ENCODE results near the gene PANX2.

PANX2 gene

DNA sequence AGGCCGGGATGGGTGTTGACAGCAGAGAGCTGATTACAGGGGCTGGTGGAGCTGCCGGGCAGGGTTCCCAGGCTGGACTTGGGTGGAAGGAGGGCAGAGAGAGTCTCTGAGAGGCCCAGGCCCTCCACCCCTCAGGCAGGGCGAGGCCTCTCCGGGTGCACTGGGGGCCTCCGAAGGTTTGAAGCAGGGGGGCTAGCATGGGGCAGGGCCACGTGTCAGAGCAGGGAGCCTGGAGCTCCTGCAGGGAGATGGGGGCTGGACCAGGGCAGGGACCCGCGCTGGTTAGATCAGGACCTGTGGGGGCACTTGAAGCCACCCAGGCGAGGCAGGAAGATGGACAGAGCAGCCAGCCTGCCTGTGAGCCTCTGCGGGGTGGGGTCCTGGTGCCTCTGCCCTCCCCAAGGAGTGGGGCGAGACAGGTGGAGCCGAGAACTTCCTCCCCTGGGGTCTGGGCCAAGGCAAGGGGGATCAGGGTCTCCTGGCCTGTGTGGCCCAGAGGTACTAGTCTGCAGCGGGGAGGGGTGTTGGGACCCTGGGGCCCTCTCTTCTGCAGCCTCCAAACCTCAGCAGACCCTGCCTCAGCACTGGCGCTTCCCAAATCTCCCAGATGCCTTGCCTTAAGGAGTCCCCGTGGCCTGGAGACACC is 911 bp downstream of the PANX2 start:
- DNase-seq = no peak

GRCh38 chr22:50171965-50172421 is 1.5 kb downstream of the PANX2 start:
- no peak for DNase-seq

DNA sequence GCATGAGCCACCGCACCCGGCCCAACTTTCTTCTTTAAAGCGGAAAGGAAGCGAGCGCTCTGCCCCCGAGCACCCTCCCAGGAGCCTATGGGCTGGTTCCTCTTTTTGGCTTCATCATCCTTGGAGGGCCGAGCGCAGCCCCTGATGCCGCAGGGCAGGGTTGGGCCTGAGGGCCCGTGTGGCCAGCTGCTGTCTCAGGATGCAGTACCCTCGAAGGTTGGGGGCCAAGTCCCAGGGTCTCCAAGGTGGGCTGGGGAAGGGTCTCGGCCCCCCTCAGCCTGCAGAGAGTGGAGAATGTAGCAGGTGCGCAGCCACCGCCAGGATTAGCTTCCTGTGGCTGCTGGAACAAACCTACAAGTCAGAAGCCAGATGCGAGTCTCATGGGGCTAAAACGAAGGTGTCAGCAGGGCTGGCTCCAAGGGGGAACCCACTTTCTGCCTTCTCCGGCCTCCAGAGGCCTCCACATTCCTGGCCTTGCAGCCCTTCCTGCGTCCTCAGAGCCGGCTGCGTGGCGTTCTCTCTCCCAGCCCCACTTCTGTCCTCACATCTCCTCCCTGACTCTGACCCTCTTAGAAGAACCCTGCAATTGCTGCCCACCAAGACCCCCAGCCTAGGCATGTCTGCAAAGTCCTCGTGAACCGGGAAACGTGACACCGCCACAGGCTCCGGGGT is 2.9 kb downstream of the PANX2 start:
- no peak for DNase-seq

DNA sequence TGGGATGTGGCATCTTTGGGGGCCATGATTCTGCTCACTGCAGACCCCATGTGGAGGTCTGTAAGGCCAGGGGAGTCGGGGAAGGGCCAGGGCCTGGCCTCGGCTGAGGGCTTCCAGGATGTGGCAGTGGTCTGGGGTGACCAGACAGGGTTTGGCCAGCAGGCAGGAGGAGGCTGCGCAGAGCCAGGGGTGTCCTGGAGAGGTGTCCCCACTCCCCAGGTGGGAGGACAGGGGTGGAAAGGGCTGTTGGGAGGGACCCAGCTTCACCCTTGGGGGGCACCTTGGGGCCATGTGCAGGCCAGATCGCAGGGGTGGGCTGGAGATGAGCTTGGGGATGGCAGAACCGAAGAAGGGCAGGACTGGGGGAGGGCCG is 3.4 kb downstream of the PANX2 start:
- no peak for DNase-seq

DNA sequence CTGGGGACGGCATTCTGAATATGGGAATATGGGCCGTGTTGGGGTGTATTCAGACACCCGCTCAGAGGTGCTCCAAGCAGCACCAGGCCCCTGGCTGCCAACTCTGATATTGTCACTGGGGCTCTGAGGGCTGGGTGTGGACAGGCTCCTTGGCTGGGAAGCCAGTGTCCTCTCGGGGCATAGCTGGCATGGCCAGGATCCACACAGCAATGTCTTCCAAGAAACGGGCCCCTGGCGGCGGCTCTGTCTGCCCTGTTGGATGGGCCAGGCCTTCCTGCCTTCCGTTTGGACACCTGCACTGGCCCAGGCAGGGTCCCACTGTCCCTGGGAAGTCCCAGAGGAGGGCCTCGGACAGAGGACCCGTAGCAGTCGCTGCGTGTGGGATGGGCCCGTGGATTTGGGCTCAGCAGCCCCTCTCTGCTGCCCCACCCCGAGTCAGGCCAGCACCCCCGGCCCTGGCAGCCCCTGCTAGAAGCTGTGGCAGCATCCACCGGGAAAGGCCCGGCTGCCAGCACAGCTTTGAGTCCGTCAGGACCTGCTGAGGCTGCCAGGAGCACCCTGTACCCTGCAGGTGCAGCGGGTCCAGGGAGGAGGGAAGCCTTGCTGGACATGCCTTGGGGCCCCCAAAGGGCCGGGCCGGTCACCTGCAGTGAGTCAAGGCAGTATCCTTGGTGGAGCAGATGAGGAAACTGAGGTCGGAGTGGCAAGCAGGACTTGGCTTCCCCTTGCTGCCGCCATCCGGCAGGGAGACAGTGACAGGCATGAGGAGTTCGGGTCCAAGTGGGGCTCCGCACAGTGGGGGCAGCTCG is 4.1 kb downstream of the PANX2 start:
- DNase-seq = no peak

DNA sequence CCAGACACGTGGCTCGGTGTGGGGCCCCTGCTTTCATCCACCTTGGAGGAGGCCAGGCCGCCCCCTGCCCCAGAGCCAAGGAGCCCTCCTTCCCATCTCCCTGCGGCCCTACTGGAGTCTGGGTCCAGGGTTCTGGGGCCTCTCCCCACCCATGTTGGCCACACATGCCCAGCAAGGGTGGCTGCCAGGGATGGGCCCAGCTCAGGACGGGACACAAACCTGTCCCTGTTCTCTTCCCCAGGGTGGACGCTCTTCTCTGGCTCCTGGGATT is 4.6 kb downstream of the PANX2 start:
- no peak for DNase-seq

DNA sequence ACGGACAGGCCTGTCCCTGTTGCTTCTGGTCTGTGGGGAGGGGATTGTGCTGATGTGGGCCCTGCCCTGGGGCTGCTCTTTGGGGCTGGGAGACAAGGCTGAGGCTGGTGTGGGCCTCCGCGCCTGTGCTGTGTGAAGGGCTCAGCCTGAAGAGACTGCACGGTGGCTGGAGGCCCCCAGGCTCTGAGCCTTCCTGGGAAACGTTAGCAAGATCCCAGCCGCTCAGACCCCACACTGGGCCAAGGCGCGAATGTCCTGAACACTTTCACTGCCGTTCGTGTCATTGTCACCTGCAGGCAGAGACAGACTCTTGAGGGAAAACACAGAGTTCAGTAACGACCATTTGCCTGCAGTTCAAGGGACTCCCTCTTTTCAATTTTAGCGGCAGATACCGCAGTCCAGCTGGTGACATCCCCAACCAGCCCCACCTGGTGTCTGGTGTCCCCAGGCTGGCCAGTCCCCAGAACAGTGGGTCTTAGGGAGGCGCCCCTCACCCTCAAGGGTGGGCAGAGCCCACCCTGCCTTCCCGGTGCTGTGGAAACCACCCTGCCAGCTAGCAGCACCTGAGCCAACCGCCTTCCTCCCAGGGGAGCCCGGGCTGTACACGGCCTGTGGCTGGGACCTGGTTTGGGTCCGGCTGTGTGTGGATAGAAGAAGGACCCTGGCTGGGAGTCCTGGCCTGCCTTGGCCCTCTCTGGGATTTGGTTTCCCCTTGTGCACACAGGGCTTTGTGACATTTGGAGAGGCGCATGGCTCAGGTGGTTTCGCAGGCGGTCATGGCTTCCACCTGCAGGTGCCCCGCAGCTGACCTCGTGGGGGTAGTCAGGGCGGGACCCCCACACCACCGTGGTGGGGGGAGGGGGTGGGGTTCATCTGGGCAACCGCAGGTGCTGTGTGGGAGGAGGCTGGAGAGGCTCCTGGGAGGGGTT is 5.7 kb downstream of the PANX2 start:
- DNase-seq = no peak

DNA sequence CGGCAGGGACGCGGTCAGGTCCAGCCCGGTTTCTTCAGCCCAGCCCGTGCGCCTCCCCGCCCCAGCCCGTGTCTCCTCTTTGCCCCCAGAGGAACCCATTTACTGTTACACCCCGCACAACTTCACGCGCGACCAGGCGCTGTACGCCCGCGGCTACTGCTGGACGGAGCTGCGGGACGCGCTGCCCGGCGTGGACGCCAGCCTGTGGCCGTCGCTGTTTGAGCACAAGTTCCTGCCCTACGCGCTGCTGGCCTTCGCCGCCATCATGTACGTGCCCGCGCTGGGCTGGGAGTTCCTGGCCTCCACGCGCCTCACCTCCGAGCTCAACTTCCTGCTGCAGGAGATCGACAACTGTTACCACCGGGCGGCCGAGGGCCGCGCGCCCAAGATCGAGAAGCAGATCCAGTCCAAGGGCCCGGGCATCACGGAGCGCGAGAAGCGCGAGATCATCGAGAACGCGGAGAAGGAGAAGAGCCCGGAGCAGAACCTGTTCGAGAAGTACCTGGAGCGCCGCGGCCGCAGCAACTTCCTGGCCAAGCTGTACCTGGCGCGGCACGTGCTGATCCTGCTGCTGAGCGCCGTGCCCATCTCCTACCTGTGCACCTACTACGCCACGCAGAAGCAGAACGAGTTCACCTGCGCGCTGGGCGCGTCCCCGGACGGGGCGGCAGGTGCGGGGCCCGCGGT is 6.5 kb downstream of the PANX2 start:
- no peak for DNase-seq

- no peak for DNase-seq
Measured at GRCh38 chr22:50177537-50178470, 7.3 kb downstream of the PANX2 start.

DNA sequence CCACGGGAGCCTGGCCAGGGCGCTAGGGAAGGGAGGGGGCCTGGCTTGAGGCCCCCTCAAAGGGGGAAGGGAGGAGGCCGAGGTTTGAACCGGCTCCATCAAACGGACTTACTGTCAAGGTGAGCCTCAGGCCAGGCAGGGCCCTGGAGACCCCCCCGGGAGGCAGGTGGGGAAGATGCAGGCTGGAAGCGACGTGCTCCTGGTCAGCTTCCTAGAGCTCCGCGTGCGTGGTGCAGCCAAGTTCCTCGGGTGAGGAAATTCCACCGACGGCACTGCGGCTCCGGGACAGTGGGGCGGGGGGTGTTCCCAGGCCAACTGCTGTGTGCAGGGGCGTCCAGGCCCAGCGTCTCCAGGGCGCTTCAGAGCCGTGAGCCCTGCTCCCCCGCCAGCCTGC is 7.9 kb downstream of the PANX2 start:
- no peak for DNase-seq

GRCh38 chr22:50178871-50179869 is 8.6 kb downstream of the PANX2 start:
- DNase-seq = no peak

DNA sequence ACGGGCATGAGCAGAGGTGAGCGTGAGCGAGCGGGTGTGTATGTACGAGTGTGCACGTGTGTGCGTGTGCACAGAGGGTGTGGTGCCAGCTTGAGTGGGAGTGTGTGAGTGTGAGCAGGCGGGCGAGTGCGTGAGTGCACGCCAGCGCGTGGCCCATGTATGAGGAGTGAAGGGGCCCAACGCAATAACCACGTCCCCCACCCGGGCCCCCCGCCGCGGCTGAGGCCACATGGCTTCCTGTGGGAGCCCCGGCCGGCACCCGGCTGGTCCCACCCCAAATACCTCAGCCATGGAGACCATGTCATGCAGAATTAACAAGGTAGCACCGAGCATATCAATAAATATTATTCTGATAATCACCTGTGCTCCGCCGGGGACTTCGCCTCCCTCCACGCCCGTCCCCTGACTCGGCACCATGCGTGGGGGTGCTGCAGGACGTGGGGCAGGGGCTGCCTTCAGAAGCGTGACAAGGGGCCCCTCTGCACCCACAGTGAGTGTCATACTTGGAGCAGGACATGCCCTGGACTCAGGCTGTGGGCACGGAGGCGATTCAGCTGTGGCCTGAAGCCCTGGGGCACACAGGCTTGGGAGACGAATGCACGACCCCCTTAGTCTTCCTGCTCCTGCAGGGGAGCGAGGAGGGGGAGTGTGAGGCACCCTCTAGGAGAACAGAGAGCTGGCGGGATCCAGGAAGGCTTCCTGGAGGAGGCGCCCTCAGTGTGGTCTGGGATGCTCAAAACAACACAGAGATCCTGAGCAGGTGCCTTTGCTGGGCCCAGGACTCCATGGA is 9.6 kb downstream of the PANX2 start:
- DNase-seq = no peak

- no peak for DNase-seq
Measured at GRCh38 chr22:50180727-50181521, 10.4 kb downstream of the PANX2 start.

DNA sequence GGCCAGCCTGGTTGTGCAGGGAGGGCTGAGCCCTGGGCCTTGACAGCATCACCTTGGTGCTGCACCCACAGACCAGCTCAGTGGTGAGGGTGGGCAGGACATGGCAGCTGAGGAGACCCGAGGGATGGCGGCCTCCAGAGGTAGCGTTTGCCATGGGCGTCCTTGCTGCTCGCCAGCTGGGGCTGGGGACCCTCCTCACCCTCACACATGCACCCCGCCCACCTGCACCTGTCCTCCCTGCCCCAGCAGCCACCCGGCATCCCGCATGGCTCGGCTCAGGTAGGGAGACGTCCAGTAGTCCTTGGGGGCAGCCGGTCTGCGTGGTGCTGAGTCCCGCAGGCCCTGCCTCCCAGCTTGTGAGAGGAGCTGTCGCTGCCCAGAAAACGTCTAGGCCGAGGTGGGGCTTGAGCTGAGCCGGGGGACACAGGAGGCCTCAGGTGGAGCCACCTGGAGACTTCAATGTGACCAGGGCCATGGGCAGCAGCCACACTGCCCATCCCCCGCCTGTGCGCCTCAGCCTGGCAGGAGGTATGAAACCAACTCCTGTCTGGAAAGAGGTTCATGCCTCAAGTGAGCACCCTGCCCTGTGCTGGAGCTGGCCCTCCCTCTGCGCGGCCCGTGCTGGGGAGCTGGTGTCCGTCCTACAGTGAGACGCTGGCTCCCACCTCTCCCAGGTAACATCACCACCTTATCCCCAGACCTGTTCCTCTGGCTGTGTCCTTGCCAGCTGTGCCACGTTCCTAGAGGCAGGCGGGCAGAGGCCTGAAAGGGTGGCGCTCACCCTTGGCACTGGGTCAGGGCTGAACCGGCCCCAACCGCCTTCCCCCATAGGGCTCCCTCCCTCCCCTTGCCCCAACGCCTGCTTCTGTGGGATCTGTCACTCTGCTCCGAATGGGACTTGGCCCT is 11.9 kb downstream of the PANX2 start:
- no peak for DNase-seq

DNA sequence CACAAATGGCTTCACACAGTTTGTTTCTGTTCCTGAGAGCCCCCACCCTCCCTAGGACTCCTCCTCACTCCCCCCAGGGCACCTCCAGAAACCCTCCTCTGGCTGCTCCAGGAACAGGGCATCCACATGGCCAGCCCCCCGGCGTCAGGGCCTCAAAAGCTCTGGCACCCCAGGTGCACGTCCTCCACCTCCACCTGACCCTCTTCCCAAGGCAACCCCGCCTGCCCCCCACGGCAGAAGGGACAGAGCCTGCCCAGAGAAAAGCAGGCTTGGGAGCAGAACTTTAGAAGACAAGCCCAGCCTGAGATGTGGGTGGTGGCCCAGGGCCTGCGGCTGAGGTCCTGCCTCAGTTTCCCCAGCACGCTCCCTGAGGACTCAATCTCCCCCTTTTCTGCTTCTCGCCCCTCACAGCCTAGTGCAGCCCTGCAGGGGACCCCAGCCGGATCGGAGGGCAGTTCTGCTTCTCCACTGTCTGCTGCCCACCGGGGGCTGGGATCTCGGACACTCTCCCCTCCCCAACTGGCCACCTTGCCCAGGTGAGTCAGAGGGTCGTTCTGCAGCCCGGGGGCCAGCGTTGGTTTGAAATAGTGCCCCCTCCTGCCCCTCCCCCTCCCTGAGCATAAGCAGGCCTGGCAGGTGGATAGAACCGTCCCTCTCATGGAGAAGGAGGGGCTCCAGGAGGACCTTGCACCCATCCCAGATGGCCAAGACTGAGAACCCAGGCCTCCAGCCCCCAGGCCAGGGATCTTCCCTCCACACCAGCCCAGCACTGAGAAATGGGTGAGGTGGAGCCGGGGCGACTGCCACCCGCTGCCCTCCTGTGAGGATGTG is 12.8 kb downstream of the PANX2 start:
- no peak for DNase-seq
